Heart left ventricle (tissue), 13 donors: Measurements from ENCODE around the gene CPNE4.
"Not testable (repeated sequence)": the region's sequence is repeated elsewhere in the genome, so short reads cannot be mapped to it uniquely, and the experiment has no call there.

ENCODE experiments used
- CTCF ChIP-seq, 12 donors: fragments of 200-600 bp; sonication (generic) in 4 of 12; IDR thresholded peaks; one replicate each; pipeline versions ENCODE4 v1.5.0 to v1.8.0; 2018 to 2022; ENCODE audit warnings: antibody characterized with exemption in 12 of 12, mild to moderate bottlenecking in 5 of 12
- POLR2A ChIP-seq, 2 donors: fragments of 450-650 bp; IDR thresholded peaks; one replicate each; pipeline ENCODE4 v1.6.1; 2017; ENCODE audit warnings: antibody characterized with exemption in 2 of 2, mild to moderate bottlenecking in 2 of 2, moderate library complexity in 2 of 2
- donor health status: ischemic (EF 13 %, LVEDD 7.1; RV severe dilation, severe dysfunction).
- donor health status: DM: no; HTN: yes; CAD: no.
- donor health status: DM: no; HTN: no; CAD: no.
- donor health status: ischemic (EF 25% LVEDD 6.9; RV normal size, moderate dysfunction).
- donor health status: ischemic (EF 25% LVEDD 5.7; RV mildly dilated, moderate dysfunction).
- donor health status: ischemic (EF 35%, LVEDD 5.7; RV mildly dilated, moderate dysfunction).
- donor health status: nonischemic (EF 11% LVEDD 7.7; RV severe dilation, severe dysfunction).
- donor health status: DM: yes; HTN: yes; CAD: no.
- donor health status: PGD.
- donor health status: ischemic (EF 29% LVEDD 5.4; RV normal size, mild dysfunction).
- donor health status: nonischemic (EF 23%, LVEDD 6.1; RV moderate dilation, normal function).

DNA sequence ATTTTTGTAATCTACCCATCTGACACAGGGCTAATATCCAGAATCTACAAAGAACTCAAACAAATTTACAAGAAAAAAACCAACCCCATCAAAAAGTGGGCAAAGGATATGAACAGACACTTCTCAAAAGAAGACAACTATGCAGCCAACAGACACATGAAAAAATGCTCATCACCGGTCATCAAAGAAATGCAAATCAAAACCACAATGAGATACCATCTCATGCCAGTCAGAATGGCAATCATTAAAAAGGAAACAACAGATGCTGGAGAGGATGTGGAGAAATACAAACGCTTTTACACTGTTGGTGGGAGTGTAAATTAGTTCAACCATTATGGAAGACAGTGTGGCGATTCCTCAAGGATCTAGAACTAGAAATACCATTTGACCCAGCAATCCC lies 548.3 kb downstream of the CPNE4 start:
- not testable (repeated sequence) for TF ChIP-seq POLR2A, CTCF (IDR thresholded peaks at IDR 0.05)
